ENCODE measurements around the gene OGG1. TPM values are rescaled to one million over a fixed set of nuclear protein-coding genes. Genes with fewer than 3 reads are reported as not detected.
"Not testable (repeated sequence)": the region's sequence is repeated elsewhere in the genome, so short reads cannot be mapped to it uniquely, and the experiment has no call there.

The OGG1 gene
- total RNA-seq, 1 donor = 25.7 TPM

DNA sequence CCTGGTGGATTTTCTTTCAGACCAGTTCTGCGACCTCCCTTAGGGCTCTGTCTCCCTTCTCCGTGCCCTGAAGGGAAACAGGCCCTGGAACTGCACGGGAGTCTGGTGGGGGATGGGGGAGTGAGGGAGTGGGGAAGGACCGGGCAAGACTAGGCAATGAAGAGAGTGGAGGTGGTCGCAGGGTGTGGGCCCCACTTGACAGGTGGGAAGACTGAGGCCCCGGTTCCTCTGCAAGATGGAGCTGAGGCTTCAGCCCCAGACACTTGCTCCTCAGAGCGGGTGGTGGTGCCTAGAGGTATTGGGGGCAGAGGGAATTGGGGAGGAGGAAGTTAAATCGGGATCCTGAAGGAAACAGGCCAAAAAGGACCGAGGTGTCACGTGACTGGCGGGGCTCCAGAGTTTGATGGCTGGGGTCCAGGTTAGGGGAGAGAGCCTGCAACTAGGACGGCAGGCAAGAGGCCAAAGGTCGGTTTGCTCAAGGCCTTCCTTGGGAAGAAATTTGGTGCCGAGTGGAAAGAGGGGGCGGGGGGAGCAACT is 20.6 kb downstream of the OGG1 start:
- H3K79me2 ChIP-seq (ENCODE audit: insufficient read depth, low read length) = peaks cover 21% of the 10 kb centered on the region
- H3K9me3 ChIP-seq (ENCODE audit: low read depth, low read length) = no peaks in the 10 kb centered on the region
- peaks cover 4% of the 10 kb centered on the region for H3K36me3 ChIP-seq (ENCODE audit: insufficient read depth, low read length)
- H3K4me2 ChIP-seq (ENCODE audit: insufficient read depth, low read length) = peak overlapping the region; percentile 92
- TF ChIP-seq CTCF (IDR thresholded peaks at IDR 0.05; ENCODE audit: extremely low read depth, low read depth, low read length) = no peak
- H3K27ac ChIP-seq (ENCODE audit: low read depth, low read length) = peak overlapping the region; percentile 52
- peak overlapping the region; percentile 78 for H3K4me3 ChIP-seq (ENCODE audit: insufficient read depth, low read length)
- peaks cover 23% of the 10 kb centered on the region for H3K4me1 ChIP-seq (ENCODE audit: insufficient read depth, low read length)
- peak overlapping the region; percentile 80 for H2AFZ ChIP-seq (ENCODE audit: low read length)
- peak; percentile 77 for DNase-seq (ENCODE audit: insufficient read length, low spot score, missing footprints)
- no peaks in the 10 kb centered on the region for H3K27me3 ChIP-seq (ENCODE audit: insufficient read depth, low read length)
- no peaks in the 10 kb centered on the region for H4K20me1 ChIP-seq (ENCODE audit: insufficient read depth, low read length)

GRCh38 chr3:9771007-9771406 is 21.3 kb downstream of the OGG1 start:
- peaks cover 23% of the 10 kb centered on the region for H3K4me1 ChIP-seq (ENCODE audit: insufficient read depth, low read length)
- not testable (repeated sequence) for H3K27ac ChIP-seq (ENCODE audit: low read depth, low read length); H3K27me3 ChIP-seq (ENCODE audit: insufficient read depth, low read length); H3K4me3 ChIP-seq (ENCODE audit: insufficient read depth, low read length); DNase-seq (ENCODE audit: insufficient read length, low spot score, missing footprints); H3K36me3 ChIP-seq (ENCODE audit: insufficient read depth, low read length); H4K20me1 ChIP-seq (ENCODE audit: insufficient read depth, low read length); H3K9me3 ChIP-seq (ENCODE audit: low read depth, low read length); H3K4me2 ChIP-seq (ENCODE audit: insufficient read depth, low read length); H2AFZ ChIP-seq (ENCODE audit: low read length)
- peaks cover 21% of the 10 kb centered on the region for H3K79me2 ChIP-seq (ENCODE audit: insufficient read depth, low read length)

DNA sequence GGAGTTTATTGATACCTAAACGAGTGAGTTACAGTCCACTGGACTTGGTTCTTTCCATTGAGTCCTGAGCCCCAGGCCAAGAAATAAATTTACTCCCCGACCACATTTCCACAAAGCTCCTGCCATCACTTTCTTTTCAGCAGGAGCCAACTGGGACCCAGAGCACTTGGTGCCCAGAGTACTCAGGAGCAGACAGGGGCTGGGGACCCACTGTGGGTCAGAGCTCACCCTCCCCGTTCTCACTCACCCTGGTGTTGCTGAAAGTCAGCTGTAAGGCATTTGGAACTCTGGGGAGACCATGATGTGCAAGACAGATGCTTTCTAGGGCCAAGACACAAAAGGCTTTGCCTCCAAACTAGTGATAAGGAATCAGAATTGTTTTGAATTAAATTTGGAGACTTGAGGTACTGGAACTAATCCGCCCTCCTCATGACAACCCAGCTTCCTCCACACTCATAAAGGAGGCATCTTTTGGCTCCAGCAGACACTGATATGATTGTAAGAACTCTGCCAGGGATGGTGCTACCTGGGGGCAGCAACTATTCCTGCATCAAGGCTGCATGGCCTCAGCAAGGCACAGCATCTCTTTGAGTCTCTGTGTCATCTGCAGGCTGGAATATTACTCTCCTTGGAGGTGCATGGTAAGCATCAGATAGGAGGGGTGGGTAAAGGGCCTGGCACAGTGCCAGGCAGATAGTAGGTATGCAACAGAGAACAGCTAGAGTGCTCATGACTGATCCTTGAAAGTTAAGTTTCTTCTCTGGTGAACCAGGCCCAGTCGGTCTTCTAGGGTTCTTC is 27.3 kb downstream of the OGG1 start:
- peak overlapping the region; percentile 2 for H3K4me2 ChIP-seq (ENCODE audit: insufficient read depth, low read length)
- H3K9me3 ChIP-seq (ENCODE audit: low read depth, low read length) = no peaks in the 10 kb centered on the region
- no peak overlapping the region for H3K4me3 ChIP-seq (ENCODE audit: insufficient read depth, low read length)
- no peaks in the 10 kb centered on the region for H3K27me3 ChIP-seq (ENCODE audit: insufficient read depth, low read length)
- H3K27ac ChIP-seq (ENCODE audit: low read depth, low read length) = peak overlapping the region; percentile 35
- TF ChIP-seq CTCF (IDR thresholded peaks at IDR 0.05; ENCODE audit: extremely low read depth, low read depth, low read length) = no peak
- H3K4me1 ChIP-seq (ENCODE audit: insufficient read depth, low read length) = peaks cover 23% of the 10 kb centered on the region
- DNase-seq (ENCODE audit: insufficient read length, low spot score, missing footprints) = peak; percentile 58
- peaks cover 14% of the 10 kb centered on the region for H3K36me3 ChIP-seq (ENCODE audit: insufficient read depth, low read length)
- no peaks in the 10 kb centered on the region for H4K20me1 ChIP-seq (ENCODE audit: insufficient read depth, low read length)
- H3K79me2 ChIP-seq (ENCODE audit: insufficient read depth, low read length) = no peaks in the 10 kb centered on the region
- H2AFZ ChIP-seq (ENCODE audit: low read length) = no peak overlapping the region

DNA sequence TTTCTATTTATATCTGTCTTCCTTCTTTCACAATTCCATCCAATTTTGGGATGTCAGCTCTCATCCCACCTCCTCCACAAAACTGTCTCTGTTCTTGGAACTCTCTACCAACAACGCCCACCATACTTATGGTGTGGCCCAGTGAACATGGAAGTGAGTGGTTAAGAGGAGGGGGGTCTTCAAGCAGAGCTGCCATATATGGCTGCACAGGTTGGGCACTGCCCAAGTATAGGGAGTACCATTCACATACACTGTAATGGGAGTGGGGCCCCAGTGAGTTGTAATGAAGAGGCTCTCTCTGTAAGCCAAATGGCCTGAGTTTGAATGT is 27.9 kb downstream of the OGG1 start:
- Histone ChIP-seq H2AFZ (ENCODE audit: low read length) (no peak overlapping the region), H3K4me1 (ENCODE audit: insufficient read depth, low read length) (peaks cover 23% of the 10 kb centered on the region), H3K79me2 (ENCODE audit: insufficient read depth, low read length) (no peaks in the 10 kb centered on the region), H3K4me3 (ENCODE audit: insufficient read depth, low read length) (peak overlapping the region; percentile 2), H3K27ac (ENCODE audit: low read depth, low read length) (peak overlapping the region; percentile 35), H3K27me3 (ENCODE audit: insufficient read depth, low read length) (no peaks in the 10 kb centered on the region), H3K36me3 (ENCODE audit: insufficient read depth, low read length) (peaks cover 17% of the 10 kb centered on the region), H3K9me3 (ENCODE audit: low read depth, low read length) (no peaks in the 10 kb centered on the region), H4K20me1 (ENCODE audit: insufficient read depth, low read length) (no peaks in the 10 kb centered on the region), H3K4me2 (ENCODE audit: insufficient read depth, low read length) (peak overlapping the region; percentile 2)
- DNase-seq (ENCODE audit: insufficient read length, low spot score, missing footprints) = no peak
- TF ChIP-seq CTCF (IDR thresholded peaks at IDR 0.05; ENCODE audit: extremely low read depth, low read depth, low read length) = no peak
